Melanocyte of skin (primary cell): ENCODE measurements around the gene NRXN3. TPM values are rescaled to one million over a fixed set of nuclear protein-coding genes. Genes with fewer than 3 reads are reported as not detected.

ENCODE experiments used
- small RNA-seq, 2 donors: library from RNA; depleted of rRNA; stranded (forward); fragments of <200 nt; gene quantifications; one replicate each; pipeline ENCODE3, GENCODE V24; 2012
- total RNA-seq, 2 donors: library from RNA; depleted of rRNA; stranded (reverse); fragments of >200 nt; gene quantifications; 2 replicates each; pipeline ENCODE4 v1.2.3, GENCODE V29; 2012

Gene NRXN3
- 1 to 10 TPM in 1 of 2 donors, under 1 TPM in 1; 1.00 to 1.4 TPM for total RNA-seq

GRCh38 chr14:78170203-78170602 lies at the start of gene NRXN3:
TSS of gene NRXN3 (plus strand) at chr14:78170373. CDS start at chr14:78243094, 72,721 bp downstream.

Small RNA genes within 50 kb of the gene (small RNA-seq; reads per million reads assigned to genes)
- gene RNA5SP388, result 0.34 to 0.93 reads per million in 2 donors
